Sigmoid colon (tissue), 7 donors: ENCODE measurements around the gene SLC9B2. TPM values are rescaled to one million over a fixed set of nuclear protein-coding genes. Genes with fewer than 3 reads are reported as not detected.

Experiments used
- DNase-seq: peaks from one replicate; pipeline ENCODE4 v3.0.0-alpha.2; 2019
- H3K27ac ChIP-seq, 4 donors: fragments of 200-600 bp; sonication (generic); one replicate each; pipeline ENCODE4 v1.5.1; 2016 to 2019; ENCODE audit warnings: mild to moderate bottlenecking in 1 of 4
- H3K27me3 ChIP-seq, 3 donors: fragments of 200-600 bp; sonication (generic); one replicate each; pipeline ENCODE4 v1.5.1; 2019; ENCODE audit warnings: mild to moderate bottlenecking in 1 of 3
- H3K36me3 ChIP-seq, 4 donors: fragments of 200-600 bp; sonication (generic); one replicate each; pipeline ENCODE4 v1.5.1; 2016 to 2019
- H3K4me1 ChIP-seq, 4 donors: fragments of 200-600 bp; sonication (generic); one replicate each; pipeline ENCODE4 v1.5.1; 2017 to 2019
- H3K4me3 ChIP-seq, 4 donors: fragments of 200-600 bp; sonication (generic); one replicate each; pipeline ENCODE4 v1.5.1; 2017 to 2019; ENCODE audit warnings: mild to moderate bottlenecking in 2 of 4, moderate library complexity in 1 of 4
- H3K9me3 ChIP-seq, 4 donors: fragments of 200-600 bp in 3 of 4; sonication (generic) in 3 of 4; one replicate each; pipeline versions ENCODE4 v1.5.1 to v1.6.1; 2013 to 2019
- CTCF ChIP-seq, 4 experiments: fragments of 450-650 bp in 3 of 4; fragments of 200-600 bp in 1 of 4; IDR thresholded peaks; one replicate each; pipeline ENCODE4 v1.5.1; 2016 to 2019; ENCODE audit warnings: antibody characterized with exemption in 4 of 4, mild to moderate bottlenecking in 3 of 4, moderate library complexity in 2 of 4
- EP300 ChIP-seq, 4 donors: sonication (generic); formaldehyde crosslinking; IDR thresholded peaks; one replicate each; pipeline ENCODE4 v1.6.1; 2017; ENCODE audit warnings: antibody characterized with exemption in 4 of 4
- POLR2A ChIP-seq, 2 donors: fragments of 450-650 bp; IDR thresholded peaks; one replicate each; pipeline ENCODE4 v1.6.1; 2016; ENCODE audit warnings: antibody characterized with exemption in 2 of 2, mild to moderate bottlenecking in 2 of 2, moderate library complexity in 2 of 2
- POLR2AphosphoS5 ChIP-seq, 4 donors: sonication (generic); formaldehyde crosslinking; IDR thresholded peaks; one replicate each; pipeline ENCODE4 v1.6.1; 2017; ENCODE audit warnings: antibody characterized with exemption in 4 of 4
- WGBS, 2 donors: extraction: QIAGEN DNeasy Blood & Tissue Kit; methylation state at CpG; one replicate each; pipeline ENCODE4 v1.1.7; 2013; 5-methylcytosine and 5-hydroxymethylcytosine counted together
- intact Hi-C: fragments of 100-400 bp; cut with DNase I; formaldehyde crosslinking; loops from one replicate; pipeline ENCODE4 v1.15.1; 2023
- polyA plus RNA-seq, 3 donors: library from polyadenylated mRNA; stranded (reverse); fragments of 200-250 nt; gene quantifications; one replicate each; pipeline ENCODE4 v1.2.3, GENCODE V29; 2013
- total RNA-seq, 4 donors: library from RNA; depleted of rRNA; stranded (reverse); fragments of >200 nt; gene quantifications; one replicate each; pipeline ENCODE4 v1.1.0, GENCODE V29; 2016
- donor health status: healthy with polysubstance abuse.
- donor health status: Bipolar disorder and iron deficiency.
- donor health status: healthy.

The SLC9B2 gene
- total and polyA plus RNA-seq, 7 donors, result 1.4 to 40.9 (median 10.3) TPM

DNA sequence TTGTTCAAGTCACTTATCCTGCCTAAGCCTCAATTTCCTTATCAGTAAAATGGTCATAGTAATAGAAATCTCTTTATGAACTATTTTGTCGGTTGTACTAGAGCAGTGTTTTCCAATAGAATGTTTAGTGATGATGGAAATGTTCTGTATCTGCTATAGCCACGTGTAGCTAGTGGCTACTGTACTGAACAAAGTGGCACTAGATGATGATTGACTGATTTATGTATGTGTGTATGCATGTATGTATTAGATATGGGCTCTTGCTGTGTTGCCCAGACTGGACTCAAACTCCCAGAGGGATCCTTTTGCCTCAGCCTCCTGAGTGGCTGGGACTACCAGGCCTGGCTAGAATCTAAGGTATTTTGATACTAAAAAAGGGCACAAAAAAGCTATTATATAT is 32.4 kb downstream of the SLC9B2 start:
- WGBS, 2 donors, result 90 to 91% methylated on average over 2 of the region's 2 CpGs
- intact Hi-C loops, result no loop called here
- Histone ChIP-seq H3K4me1 (no peaks in the 10 kb centered on the region), H3K4me3 (no peak overlapping the region), H3K36me3 (peaks cover 0 to 34% (median 3%) of the 10 kb centered on the region in 4 donors), H3K27me3 (no peaks in the 10 kb centered on the region), H3K27ac (no peak overlapping the region), H3K9me3 (no peaks in the 10 kb centered on the region)
- DNase-seq, result no peak
- TF ChIP-seq CTCF (IDR thresholded peaks at IDR 0.05) (no peak), EP300 (IDR thresholded peaks at IDR 0.05) (no peak), POLR2A (IDR thresholded peaks at IDR 0.05) (no peak), POLR2AphosphoS5 (IDR thresholded peaks at IDR 0.05) (no peak)

GRCh38 chr4:103036169-103036568 is 40.4 kb downstream of the SLC9B2 start:
- intact Hi-C loops, result no loop called here
- DNase-seq, result no peak
- H3K4me3 ChIP-seq, result no peak overlapping the region
- WGBS, 2 donors, result 96 to 97% methylated on average over 2 of the region's 2 CpGs
- H3K27ac ChIP-seq, result no peak overlapping the region
- peaks cover 0 to 5% (median 0%) of the 10 kb centered on the region in 4 donors for H3K36me3 ChIP-seq
- no peaks in the 10 kb centered on the region for H3K27me3 ChIP-seq
- TF ChIP-seq CTCF (IDR thresholded peaks at IDR 0.05) (no peak), POLR2AphosphoS5 (IDR thresholded peaks at IDR 0.05) (no peak), POLR2A (IDR thresholded peaks at IDR 0.05) (no peak), EP300 (IDR thresholded peaks at IDR 0.05) (no peak)
- H3K9me3 ChIP-seq, result no peaks in the 10 kb centered on the region
- no peaks in the 10 kb centered on the region for H3K4me1 ChIP-seq

- peaks cover 0 to 17% (median 0%) of the 10 kb centered on the region in 4 donors for H3K36me3 ChIP-seq
- H3K27me3 ChIP-seq, result no peaks in the 10 kb centered on the region
- H3K4me1 ChIP-seq, result no peaks in the 10 kb centered on the region
- no peak for DNase-seq
- intact Hi-C loops, result no loop called here
- no peak overlapping the region for H3K4me3 ChIP-seq
- whole genome bisulfite sequencing, 2 donors, result 66 to 78% methylated on average over 2 of the region's 2 CpGs
- TF ChIP-seq EP300 (IDR thresholded peaks at IDR 0.05) (no peak), POLR2AphosphoS5 (IDR thresholded peaks at IDR 0.05) (no peak), CTCF (IDR thresholded peaks at IDR 0.05) (no peak), POLR2A (IDR thresholded peaks at IDR 0.05) (no peak)
- no peaks in the 10 kb centered on the region for H3K9me3 ChIP-seq
- H3K27ac ChIP-seq, result no peak overlapping the region
Measured at GRCh38 chr4:103032574-103032973, 44.0 kb downstream of the SLC9B2 start.

DNA sequence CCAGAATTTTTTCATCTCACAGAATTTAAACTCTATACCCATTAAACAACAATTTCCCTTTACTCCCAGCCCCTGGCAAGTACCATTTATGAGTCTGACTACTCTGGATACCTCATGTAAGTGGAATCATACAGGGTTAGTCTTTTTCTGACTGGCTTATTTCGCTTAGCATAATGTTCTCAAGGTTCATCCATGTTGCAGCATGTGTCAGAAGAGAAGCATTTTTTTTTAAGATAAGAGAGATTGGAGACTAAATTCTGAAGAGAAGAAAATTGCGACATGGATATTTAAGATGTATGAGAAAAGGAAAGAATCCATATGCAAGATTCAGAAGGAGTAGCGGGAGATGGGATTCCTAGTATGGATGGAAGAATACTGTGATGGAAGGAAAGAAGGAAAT is 45.8 kb downstream of the SLC9B2 start:
- H3K36me3 ChIP-seq, result peaks cover 0 to 17% (median 0%) of the 10 kb centered on the region in 4 donors
- no peaks in the 10 kb centered on the region for H3K4me1 ChIP-seq
- no peak overlapping the region for H3K4me3 ChIP-seq
- no peak overlapping the region for H3K27ac ChIP-seq
- H3K9me3 ChIP-seq, result no peaks in the 10 kb centered on the region
- no peak for DNase-seq
- 96 to 97% methylated on average over 3 of the region's 3 CpGs for WGBS, 2 donors
- TF ChIP-seq POLR2AphosphoS5 (IDR thresholded peaks at IDR 0.05) (no peak), CTCF (IDR thresholded peaks at IDR 0.05) (no peak), EP300 (IDR thresholded peaks at IDR 0.05) (no peak), POLR2A (IDR thresholded peaks at IDR 0.05) (no peak)
- H3K27me3 ChIP-seq, result no peaks in the 10 kb centered on the region
- intact Hi-C loops, result no loop called here

- H3K4me1 ChIP-seq, result no peaks in the 10 kb centered on the region
- intact Hi-C loops, result no loop called here
- no peak overlapping the region for H3K27ac ChIP-seq
- 90% methylated on average over 1 of the region's 1 CpG for WGBS, 2 donors
- H3K9me3 ChIP-seq, result no peaks in the 10 kb centered on the region
- no peak overlapping the region for H3K4me3 ChIP-seq
- no peak for DNase-seq
- H3K36me3 ChIP-seq, result peaks cover 0 to 17% (median 0%) of the 10 kb centered on the region in 4 donors
- H3K27me3 ChIP-seq, result no peaks in the 10 kb centered on the region
- no peak for TF ChIP-seq CTCF (IDR thresholded peaks at IDR 0.05)
- TF ChIP-seq POLR2AphosphoS5 (IDR thresholded peaks at IDR 0.05), result no peak
- no peak for TF ChIP-seq EP300 (IDR thresholded peaks at IDR 0.05)
- TF ChIP-seq POLR2A (IDR thresholded peaks at IDR 0.05), result no peak
Measured at GRCh38 chr4:103029300-103029699, 47.3 kb downstream of the SLC9B2 start.
